HEK293 (cell line): Measurements from ENCODE around the gene NAP1L1.

Source experiments
- CTCF ChIA-PET: fragments of 350-600 bp; formaldehyde crosslinking; extraction: SDS; loops from one replicate; lab custom pipeline; 2021; ENCODE audit warnings: antibody characterized with exemption; lab: Yijun Ruan, JAX
- POLR2A ChIA-PET: fragments of 300-600 bp; formaldehyde crosslinking; extraction: SDS; loops from one replicate; lab custom pipeline; 2020; ENCODE audit warnings: antibody characterized with exemption, inconsistent platforms; lab: Yijun Ruan, JAX
- H3K27ac ChIP-seq: fragments of 200-500 bp; sonication (Bioruptor generic); 2 replicates; pipeline ENCODE4 v1.5.1; 2014; ENCODE audit warnings: low read depth, low read length, control low read depth, inconsistent platforms; ENCODE audit errors: extremely low read depth
- H3K36me3 ChIP-seq, 2 experiments: fragments of 200-500 bp in 1 of 2; sonication (Bioruptor generic) in 1 of 2; 1 replicate in 1 of 2; 2 replicates in 1 of 2; pipeline ENCODE4 v1.5.1; 2014 to 2017; ENCODE audit warnings: inconsistent platforms in 2 of 2, low read length in 2 of 2; ENCODE audit not compliant: control insufficient read depth in 2 of 2, insufficient read depth in 1 of 2
- H3K4me1 ChIP-seq: fragments of 200-500 bp; sonication (Bioruptor generic); 2 replicates; pipeline ENCODE4 v1.5.1; 2014; ENCODE audit warnings: mild to moderate bottlenecking, low read length, inconsistent platforms; ENCODE audit not compliant: control insufficient read depth, insufficient read depth
- H3K4me3 ChIP-seq: 2 replicates; pipeline ENCODE4 v1.5.1; 2011; ENCODE audit warnings: low read depth, mild to moderate bottlenecking, control low read depth, low read length, moderate library complexity
- H3K9me3 ChIP-seq: fragments of 200-500 bp; sonication (Bioruptor generic); 2 replicates; pipeline ENCODE4 v1.5.1; 2014; ENCODE audit warnings: low read depth, low read length, inconsistent platforms; ENCODE audit not compliant: control insufficient read depth, insufficient read depth
- GLI4 ChIP-seq: fragments of 450-650 bp; formaldehyde crosslinking; IDR thresholded peaks from 2 replicates; pipeline ENCODE4 v1.5.1; 2016; ENCODE audit warnings: missing biosample characterization, missing genetic modification characterization
- OSR2 ChIP-seq: fragments of 450-650 bp; formaldehyde crosslinking; IDR thresholded peaks from 2 replicates; pipeline ENCODE4 v1.5.1; 2016; ENCODE audit warnings: missing biosample characterization, missing genetic modification characterization
- SP3 ChIP-seq: fragments of 450-650 bp; formaldehyde crosslinking; IDR thresholded peaks from 2 replicates; pipeline ENCODE4 v1.5.1; 2016; ENCODE audit warnings: missing biosample characterization, missing genetic modification characterization
- ZBTB20 ChIP-seq: fragments of 450-650 bp; formaldehyde crosslinking; IDR thresholded peaks from 2 replicates; pipeline ENCODE4 v1.5.1; 2016; ENCODE audit warnings: missing biosample characterization, missing genetic modification characterization
- ZNF169 ChIP-seq: fragments of 450-650 bp; formaldehyde crosslinking; IDR thresholded peaks from 2 replicates; pipeline ENCODE4 v1.5.1; 2016; ENCODE audit warnings: missing biosample characterization, missing genetic modification characterization
- ZNF23 ChIP-seq: fragments of 450-650 bp; formaldehyde crosslinking; IDR thresholded peaks from 2 replicates; pipeline ENCODE4 v1.5.1; 2016; ENCODE audit warnings: missing biosample characterization, missing genetic modification characterization, borderline replicate concordance
- ZNF239 ChIP-seq: fragments of 450-650 bp; formaldehyde crosslinking; IDR thresholded peaks from 2 replicates; pipeline ENCODE4 v1.5.1; 2016; ENCODE audit warnings: missing biosample characterization, missing genetic modification characterization
- ZNF37A ChIP-seq: fragments of 450-650 bp; IDR thresholded peaks from 2 replicates; pipeline ENCODE4 v1.5.1; 2018; ENCODE audit warnings: missing biosample characterization, missing genetic modification characterization
- ZNF394 ChIP-seq: fragments of 450-650 bp; formaldehyde crosslinking; IDR thresholded peaks from 2 replicates; pipeline ENCODE4 v1.5.1; 2016; ENCODE audit warnings: missing biosample characterization, missing genetic modification characterization, mild to moderate bottlenecking, moderate library complexity, borderline replicate concordance
- ZNF561 ChIP-seq: fragments of 450-650 bp; IDR thresholded peaks from 2 replicates; pipeline ENCODE4 v1.5.1; 2018; ENCODE audit warnings: missing biosample characterization, missing genetic modification characterization, borderline replicate concordance
- ZNF792 ChIP-seq: fragments of 450-650 bp; formaldehyde crosslinking; IDR thresholded peaks from 2 replicates; pipeline ENCODE4 v1.5.1; 2016; ENCODE audit warnings: missing biosample characterization, missing genetic modification characterization
- ZXDB ChIP-seq: fragments of 450-650 bp; formaldehyde crosslinking; IDR thresholded peaks from 2 replicates; pipeline ENCODE4 v1.5.1; 2016; ENCODE audit warnings: missing biosample characterization, missing genetic modification characterization
- TF ChIP-seq, protein P1 (sequence below): fragments of 450-650 bp; formaldehyde crosslinking; IDR thresholded peaks from 2 replicates; pipeline ENCODE4 v1.5.1; 2016; ENCODE audit warnings: missing biosample characterization, missing genetic modification characterization, borderline replicate concordance
- TF ChIP-seq, protein P2 (sequence below): fragments of 450-650 bp; formaldehyde crosslinking; IDR thresholded peaks from 2 replicates; pipeline ENCODE4 v1.5.1; 2016; ENCODE audit warnings: missing biosample characterization, missing genetic modification characterization
- TF ChIP-seq, protein P3 (sequence below): fragments of 450-650 bp; formaldehyde crosslinking; IDR thresholded peaks from 2 replicates; pipeline ENCODE4 v1.5.1; 2016; ENCODE audit warnings: missing biosample characterization, missing genetic modification characterization
- TF ChIP-seq, protein P4 (sequence below): fragments of 450-650 bp; formaldehyde crosslinking; IDR thresholded peaks from 2 replicates; pipeline ENCODE4 v1.5.1; 2017; ENCODE audit warnings: missing biosample characterization, missing genetic modification characterization
- TF ChIP-seq, protein P5 (sequence below): fragments of 450-650 bp; formaldehyde crosslinking; conservative IDR thresholded peaks from 2 replicates; pipeline ENCODE4 v1.5.1; 2016; ENCODE audit warnings: low read depth, missing biosample characterization, missing genetic modification characterization
- TF ChIP-seq, protein P6 (sequence below): fragments of 450-650 bp; formaldehyde crosslinking; IDR thresholded peaks from 2 replicates; pipeline ENCODE4 v1.5.1; 2016; ENCODE audit warnings: missing biosample characterization, missing genetic modification characterization

The NAP1L1 gene

DNA sequence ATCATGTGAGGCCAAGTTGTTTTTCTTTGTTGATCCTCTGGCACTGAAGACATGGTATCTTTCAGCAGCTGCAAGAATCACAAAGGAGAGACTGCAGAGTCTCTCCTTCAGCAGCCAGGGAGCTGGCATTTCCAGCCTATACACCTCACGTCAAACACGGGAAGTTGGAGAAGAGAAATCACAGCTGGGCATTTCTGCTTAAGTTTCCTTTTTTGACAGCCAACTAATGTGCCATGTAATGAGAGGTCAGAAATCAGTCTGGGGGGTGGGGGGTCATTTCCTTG lies 81.2 kb downstream of the NAP1L1 start:
- ChIA-PET POLR2A (no interaction called here), CTCF (no interaction called here)
- H3K9me3 ChIP-seq = no peaks in the 10 kb centered on the region

DNA sequence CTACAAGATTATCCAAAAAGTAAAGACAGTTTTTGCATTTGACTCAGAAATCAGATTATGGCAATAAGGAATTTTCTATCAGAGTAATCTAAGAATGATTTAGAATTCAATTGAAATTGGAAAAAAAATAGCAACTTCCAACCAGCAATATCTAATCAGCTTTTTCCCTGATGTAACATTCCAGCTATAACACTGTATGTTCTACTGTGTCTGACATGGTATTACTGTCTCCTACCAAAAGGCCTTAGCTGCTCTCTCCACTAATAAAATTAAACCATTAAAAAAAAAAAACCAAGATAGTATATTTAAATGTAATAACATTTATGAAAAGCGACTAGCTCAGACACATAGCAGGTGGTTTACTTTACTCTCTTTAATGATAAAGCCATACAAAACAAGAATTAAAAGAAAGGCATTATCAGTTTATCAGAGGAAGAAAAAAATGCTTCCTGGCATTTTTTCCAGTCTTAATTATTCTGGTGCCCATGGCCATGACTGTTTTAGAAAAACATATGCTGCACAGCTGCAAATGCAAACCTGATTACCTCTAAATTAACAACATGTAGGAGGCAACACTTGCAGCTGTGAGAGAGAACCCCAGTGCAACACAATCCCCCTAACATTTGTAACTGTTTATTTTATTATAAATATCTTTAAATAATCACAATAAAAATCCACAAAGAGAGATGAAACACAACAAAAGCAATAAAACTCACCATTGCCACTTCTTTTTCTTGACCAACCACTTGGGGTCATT lies 81.7 kb downstream of the NAP1L1 start:
- ChIA-PET POLR2A (no interaction called here), CTCF (no interaction called here)
- Histone ChIP-seq H3K36me3 (no peaks in the 10 kb centered on the region), H3K27ac (no peak overlapping the region), H3K9me3 (no peaks in the 10 kb centered on the region), H3K4me3 (no peak overlapping the region), H3K4me1 (no peaks in the 10 kb centered on the region)
- TF ChIP-seq SP3 (tag by site-specific recombination) (no peak), ZNF169 (no peak), ZNF23 (tag by site-specific recombination) (no peak)
- TF ChIP-seq, protein P1, sequence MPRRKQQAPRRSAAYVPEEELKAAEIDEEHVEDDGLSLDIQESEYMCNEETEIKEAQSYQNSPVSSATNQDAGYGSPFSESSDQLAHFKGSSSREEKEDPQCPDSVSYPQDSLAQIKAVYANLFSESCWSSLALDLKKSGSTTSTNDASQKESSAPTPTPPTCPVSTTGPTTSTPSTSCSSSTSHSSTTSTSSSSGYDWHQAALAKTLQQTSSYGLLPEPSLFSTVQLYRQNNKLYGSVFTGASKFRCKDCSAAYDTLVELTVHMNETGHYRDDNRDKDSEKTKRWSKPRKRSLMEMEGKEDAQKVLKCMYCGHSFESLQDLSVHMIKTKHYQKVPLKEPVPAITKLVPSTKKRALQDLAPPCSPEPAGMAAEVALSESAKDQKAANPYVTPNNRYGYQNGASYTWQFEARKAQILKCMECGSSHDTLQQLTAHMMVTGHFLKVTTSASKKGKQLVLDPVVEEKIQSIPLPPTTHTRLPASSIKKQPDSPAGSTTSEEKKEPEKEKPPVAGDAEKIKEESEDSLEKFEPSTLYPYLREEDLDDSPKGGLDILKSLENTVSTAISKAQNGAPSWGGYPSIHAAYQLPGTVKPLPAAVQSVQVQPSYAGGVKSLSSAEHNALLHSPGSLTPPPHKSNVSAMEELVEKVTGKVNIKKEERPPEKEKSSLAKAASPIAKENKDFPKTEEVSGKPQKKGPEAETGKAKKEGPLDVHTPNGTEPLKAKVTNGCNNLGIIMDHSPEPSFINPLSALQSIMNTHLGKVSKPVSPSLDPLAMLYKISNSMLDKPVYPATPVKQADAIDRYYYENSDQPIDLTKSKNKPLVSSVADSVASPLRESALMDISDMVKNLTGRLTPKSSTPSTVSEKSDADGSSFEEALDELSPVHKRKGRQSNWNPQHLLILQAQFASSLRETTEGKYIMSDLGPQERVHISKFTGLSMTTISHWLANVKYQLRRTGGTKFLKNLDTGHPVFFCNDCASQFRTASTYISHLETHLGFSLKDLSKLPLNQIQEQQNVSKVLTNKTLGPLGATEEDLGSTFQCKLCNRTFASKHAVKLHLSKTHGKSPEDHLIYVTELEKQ (tag by site-specific recombination) = no peak
- TF ChIP-seq, protein P2, sequence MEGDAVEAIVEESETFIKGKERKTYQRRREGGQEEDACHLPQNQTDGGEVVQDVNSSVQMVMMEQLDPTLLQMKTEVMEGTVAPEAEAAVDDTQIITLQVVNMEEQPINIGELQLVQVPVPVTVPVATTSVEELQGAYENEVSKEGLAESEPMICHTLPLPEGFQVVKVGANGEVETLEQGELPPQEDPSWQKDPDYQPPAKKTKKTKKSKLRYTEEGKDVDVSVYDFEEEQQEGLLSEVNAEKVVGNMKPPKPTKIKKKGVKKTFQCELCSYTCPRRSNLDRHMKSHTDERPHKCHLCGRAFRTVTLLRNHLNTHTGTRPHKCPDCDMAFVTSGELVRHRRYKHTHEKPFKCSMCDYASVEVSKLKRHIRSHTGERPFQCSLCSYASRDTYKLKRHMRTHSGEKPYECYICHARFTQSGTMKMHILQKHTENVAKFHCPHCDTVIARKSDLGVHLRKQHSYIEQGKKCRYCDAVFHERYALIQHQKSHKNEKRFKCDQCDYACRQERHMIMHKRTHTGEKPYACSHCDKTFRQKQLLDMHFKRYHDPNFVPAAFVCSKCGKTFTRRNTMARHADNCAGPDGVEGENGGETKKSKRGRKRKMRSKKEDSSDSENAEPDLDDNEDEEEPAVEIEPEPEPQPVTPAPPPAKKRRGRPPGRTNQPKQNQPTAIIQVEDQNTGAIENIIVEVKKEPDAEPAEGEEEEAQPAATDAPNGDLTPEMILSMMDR (tag by site-specific recombination) = no peak
- TF ChIP-seq, protein P3, sequence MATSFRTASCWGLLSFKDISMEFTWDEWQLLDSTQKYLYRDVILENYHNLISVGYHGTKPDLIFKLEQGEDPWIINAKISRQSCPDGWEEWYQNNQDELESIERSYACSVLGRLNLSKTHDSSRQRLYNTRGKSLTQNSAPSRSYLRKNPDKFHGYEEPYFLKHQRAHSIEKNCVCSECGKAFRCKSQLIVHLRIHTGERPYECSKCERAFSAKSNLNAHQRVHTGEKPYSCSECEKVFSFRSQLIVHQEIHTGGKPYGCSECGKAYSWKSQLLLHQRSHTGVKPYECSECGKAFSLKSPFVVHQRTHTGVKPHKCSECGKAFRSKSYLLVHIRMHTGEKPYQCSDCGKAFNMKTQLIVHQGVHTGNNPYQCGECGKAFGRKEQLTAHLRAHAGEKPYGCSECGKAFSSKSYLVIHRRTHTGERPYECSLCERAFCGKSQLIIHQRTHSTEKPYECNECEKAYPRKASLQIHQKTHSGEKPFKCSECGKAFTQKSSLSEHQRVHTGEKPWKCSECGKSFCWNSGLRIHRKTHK (tag by site-specific recombination) = no peak

More for the DNA sequence above, 81.2 kb downstream of the NAP1L1 start:
- TF ChIP-seq ZNF37A (tag by site-specific recombination) (no peak), ZNF239 (tag by site-specific recombination) (no peak), GLI4 (tag by site-specific recombination) (no peak), ZNF394 (tag by site-specific recombination) (no peak), ZNF792 (tag by site-specific recombination) (no peak), OSR2 (tag by site-specific recombination) (no peak), ZBTB20 (tag by site-specific recombination) (no peak), ZNF561 (tag by site-specific recombination) (no peak), ZXDB (no peak)
- TF ChIP-seq, protein P4, sequence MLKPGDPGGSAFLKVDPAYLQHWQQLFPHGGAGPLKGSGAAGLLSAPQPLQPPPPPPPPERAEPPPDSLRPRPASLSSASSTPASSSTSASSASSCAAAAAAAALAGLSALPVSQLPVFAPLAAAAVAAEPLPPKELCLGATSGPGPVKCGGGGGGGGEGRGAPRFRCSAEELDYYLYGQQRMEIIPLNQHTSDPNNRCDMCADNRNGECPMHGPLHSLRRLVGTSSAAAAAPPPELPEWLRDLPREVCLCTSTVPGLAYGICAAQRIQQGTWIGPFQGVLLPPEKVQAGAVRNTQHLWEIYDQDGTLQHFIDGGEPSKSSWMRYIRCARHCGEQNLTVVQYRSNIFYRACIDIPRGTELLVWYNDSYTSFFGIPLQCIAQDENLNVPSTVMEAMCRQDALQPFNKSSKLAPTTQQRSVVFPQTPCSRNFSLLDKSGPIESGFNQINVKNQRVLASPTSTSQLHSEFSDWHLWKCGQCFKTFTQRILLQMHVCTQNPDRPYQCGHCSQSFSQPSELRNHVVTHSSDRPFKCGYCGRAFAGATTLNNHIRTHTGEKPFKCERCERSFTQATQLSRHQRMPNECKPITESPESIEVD (tag by site-specific recombination) = no peak
- TF ChIP-seq, protein P2 (tag by site-specific recombination) = no peak
- TF ChIP-seq, protein P5, sequence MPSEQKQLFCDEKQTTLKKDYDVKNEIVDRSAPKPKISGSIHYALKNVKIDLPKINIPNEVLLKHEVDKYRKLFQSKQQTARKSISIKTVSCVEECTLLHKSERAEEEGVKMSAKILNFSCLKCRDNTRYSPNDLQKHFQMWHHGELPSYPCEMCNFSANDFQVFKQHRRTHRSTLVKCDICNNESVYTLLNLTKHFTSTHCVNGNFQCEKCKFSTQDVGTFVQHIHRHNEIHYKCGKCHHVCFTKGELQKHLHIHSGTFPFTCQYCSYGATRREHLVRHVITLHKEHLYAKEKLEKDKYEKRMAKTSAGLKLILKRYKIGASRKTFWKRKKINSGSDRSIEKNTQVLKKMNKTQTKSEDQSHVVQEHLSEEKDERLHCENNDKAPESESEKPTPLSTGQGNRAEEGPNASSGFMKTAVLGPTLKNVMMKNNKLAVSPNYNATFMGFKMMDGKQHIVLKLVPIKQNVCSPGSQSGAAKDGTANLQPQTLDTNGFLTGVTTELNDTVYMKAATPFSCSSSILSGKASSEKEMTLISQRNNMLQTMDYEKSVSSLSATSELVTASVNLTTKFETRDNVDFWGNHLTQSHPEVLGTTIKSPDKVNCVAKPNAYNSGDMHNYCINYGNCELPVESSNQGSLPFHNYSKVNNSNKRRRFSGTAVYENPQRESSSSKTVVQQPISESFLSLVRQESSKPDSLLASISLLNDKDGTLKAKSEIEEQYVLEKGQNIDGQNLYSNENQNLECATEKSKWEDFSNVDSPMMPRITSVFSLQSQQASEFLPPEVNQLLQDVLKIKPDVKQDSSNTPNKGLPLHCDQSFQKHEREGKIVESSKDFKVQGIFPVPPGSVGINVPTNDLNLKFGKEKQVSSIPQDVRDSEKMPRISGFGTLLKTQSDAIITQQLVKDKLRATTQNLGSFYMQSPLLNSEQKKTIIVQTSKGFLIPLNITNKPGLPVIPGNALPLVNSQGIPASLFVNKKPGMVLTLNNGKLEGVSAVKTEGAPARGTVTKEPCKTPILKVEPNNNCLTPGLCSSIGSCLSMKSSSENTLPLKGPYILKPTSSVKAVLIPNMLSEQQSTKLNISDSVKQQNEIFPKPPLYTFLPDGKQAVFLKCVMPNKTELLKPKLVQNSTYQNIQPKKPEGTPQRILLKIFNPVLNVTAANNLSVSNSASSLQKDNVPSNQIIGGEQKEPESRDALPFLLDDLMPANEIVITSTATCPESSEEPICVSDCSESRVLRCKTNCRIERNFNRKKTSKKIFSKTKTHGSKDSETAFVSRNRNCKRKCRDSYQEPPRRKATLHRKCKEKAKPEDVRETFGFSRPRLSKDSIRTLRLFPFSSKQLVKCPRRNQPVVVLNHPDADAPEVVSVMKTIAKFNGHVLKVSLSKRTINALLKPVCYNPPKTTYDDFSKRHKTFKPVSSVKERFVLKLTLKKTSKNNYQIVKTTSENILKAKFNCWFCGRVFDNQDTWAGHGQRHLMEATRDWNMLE (tag by site-specific recombination) = no peak
- TF ChIP-seq, protein P6, sequence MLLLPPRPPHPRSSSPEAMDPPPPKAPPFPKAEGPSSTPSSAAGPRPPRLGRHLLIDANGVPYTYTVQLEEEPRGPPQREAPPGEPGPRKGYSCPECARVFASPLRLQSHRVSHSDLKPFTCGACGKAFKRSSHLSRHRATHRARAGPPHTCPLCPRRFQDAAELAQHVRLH (tag by site-specific recombination) = no peak
- H3K27ac ChIP-seq = no peak overlapping the region
- H3K4me3 ChIP-seq = no peak overlapping the region
- H3K36me3 ChIP-seq = no peaks in the 10 kb centered on the region
- H3K4me1 ChIP-seq = no peaks in the 10 kb centered on the region
